HT1080 (cell line): Measurements from ENCODE around the gene CCL7. TPM values are rescaled to one million over a fixed set of nuclear protein-coding genes. Genes with fewer than 3 reads are reported as not detected.

Experiments used
- total RNA-seq: library from RNA; depleted of rRNA; stranded (reverse); fragments of >200 nt; shearing (Covaris generic); gene quantifications from 2 replicates; pipeline ENCODE4 v1.2.3, GENCODE V29; 2014; rRNA removed

The CCL7 gene
- total RNA-seq, 1 experiment from 2014 or later, result not detected

Other genes with a start within 250 kb of the CCL7 start
- gene CCL2, start 14.9 kb upstream of the CCL7 start, total RNA-seq, result 0.51 TPM in 1 of 2 replicates, not detected in the other
- gene CCL11, start 15.5 kb downstream of the CCL7 start, total RNA-seq, result not detected in 2 replicates
- not detected in 2 replicates for gene CCL8, start 49.2 kb downstream of the CCL7 start, total RNA-seq
- gene CCL13, start 86.3 kb downstream of the CCL7 start, total RNA-seq, result not detected in 2 replicates
- gene CCL1, start 93.0 kb downstream of the CCL7 start, total RNA-seq, result not detected in 2 replicates